Neuron (in vitro differentiated cells): ENCODE measurements around the gene PHEX.

Source experiments
- H2AFZ ChIP-seq: one replicate; pipeline ENCODE4 v1.6.1; 2013; ENCODE audit warnings: low read depth, mild to moderate bottlenecking, inconsistent platforms, low read length, moderate library complexity
- H3K27me3 ChIP-seq: one replicate; pipeline ENCODE4 v1.6.1; 2013; ENCODE audit warnings: low read length; ENCODE audit not compliant: insufficient read depth
- H3K36me3 ChIP-seq: one replicate; pipeline ENCODE4 v1.6.1; 2013; ENCODE audit warnings: low read length; ENCODE audit not compliant: insufficient read depth
- H3K4me1 ChIP-seq: one replicate; pipeline ENCODE4 v1.6.1; 2013; ENCODE audit warnings: low read length; ENCODE audit not compliant: insufficient read depth
- H3K4me3 ChIP-seq: 2 replicates; pipeline ENCODE4 v1.5.1; 2013; ENCODE audit warnings: mild to moderate bottlenecking, low read length, moderate library complexity
- H3K9me3 ChIP-seq: one replicate; pipeline ENCODE4 v1.6.1; 2013; ENCODE audit warnings: low read length

PHEX gene

GRCh38 chrX:22053481-22053880 is 21.4 kb downstream of the PHEX start:
- Histone ChIP-seq H3K27me3 (no peaks in the 10 kb centered on the region), H3K9me3 (no peaks in the 10 kb centered on the region), H2AFZ (no peak overlapping the region), H3K4me3 (no peak overlapping the region), H3K4me1 (no peaks in the 10 kb centered on the region), H3K36me3 (no peaks in the 10 kb centered on the region)

DNA sequence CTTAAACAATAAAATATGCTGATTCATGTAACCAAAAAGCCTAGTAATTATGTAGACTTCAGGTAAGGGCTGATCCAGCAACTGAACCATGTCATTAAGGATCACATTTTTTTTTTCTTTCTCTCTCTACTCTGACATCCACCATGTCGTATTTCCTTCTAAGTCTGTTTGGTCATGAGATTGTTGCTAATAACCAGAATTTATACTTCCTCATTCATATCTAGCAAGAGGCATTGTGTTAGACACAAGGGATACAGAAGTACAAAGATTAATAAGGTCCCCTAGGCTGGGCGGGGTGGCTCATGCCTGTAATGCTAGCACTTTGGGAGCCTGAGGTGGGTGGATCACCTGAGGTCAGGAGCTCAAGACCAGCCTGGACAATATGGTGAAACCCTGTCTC is 24.1 kb downstream of the PHEX start:
- H3K4me3 ChIP-seq, result no peak overlapping the region

GRCh38 chrX:22057667-22058066 is 25.5 kb downstream of the PHEX start:
- Histone ChIP-seq H3K9me3 (no peaks in the 10 kb centered on the region), H3K4me1 (no peaks in the 10 kb centered on the region), H3K4me3 (no peak overlapping the region), H3K36me3 (no peaks in the 10 kb centered on the region), H2AFZ (no peak overlapping the region), H3K27me3 (no peaks in the 10 kb centered on the region)

More for the DNA sequence above, 24.1 kb downstream of the PHEX start:
- Histone ChIP-seq H3K4me1 (no peaks in the 10 kb centered on the region), H3K27me3 (no peaks in the 10 kb centered on the region), H3K36me3 (no peaks in the 10 kb centered on the region), H2AFZ (no peak overlapping the region), H3K9me3 (no peaks in the 10 kb centered on the region)

- Histone ChIP-seq H3K27me3 (no peaks in the 10 kb centered on the region), H3K4me1 (peaks cover 3% of the 10 kb centered on the region), H3K9me3 (no peaks in the 10 kb centered on the region), H3K36me3 (no peaks in the 10 kb centered on the region), H3K4me3 (no peak overlapping the region), H2AFZ (no peak overlapping the region)
Measured at GRCh38 chrX:22059775-22060174, 27.6 kb downstream of the PHEX start.

DNA sequence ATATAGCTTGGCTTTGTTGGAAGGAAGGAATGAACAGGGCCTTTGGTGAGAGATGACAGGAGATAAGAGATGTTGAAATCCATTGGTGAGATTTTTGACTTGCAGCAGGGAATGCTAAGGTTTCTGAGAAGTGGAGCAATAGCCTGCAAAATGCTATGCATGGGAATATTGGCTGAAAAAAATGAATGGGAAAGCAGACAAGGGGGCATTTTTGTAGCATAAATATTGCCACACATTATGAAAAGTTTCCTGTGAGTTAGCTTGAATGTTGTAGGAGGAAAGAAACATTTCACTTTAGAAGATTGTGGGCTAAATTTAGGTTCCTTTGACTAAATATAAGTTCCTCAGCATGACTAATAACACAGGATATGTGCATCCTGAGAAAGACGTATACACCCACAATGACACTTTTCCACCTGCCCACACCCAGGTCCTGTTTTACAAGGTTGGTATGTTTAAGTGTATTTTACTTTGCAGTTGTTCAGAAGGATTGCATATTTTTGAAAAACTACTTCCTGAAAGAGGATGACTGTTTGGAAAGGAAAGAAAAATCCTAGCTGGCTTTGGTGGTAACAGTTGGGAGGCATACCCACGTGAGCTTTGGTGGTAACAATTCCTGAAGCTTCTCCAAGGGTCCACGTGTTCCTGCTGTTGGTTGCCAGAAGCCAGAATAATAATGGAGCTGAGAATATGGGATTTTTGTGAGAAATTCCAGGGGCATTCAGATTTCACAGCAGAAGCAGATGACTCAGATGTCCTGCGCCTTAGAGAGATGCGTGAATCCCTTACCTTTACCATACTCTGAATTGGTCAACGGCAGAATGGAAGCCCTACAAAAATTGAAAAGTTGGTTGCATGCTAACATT is 28.5 kb downstream of the PHEX start:
- peaks cover 3% of the 10 kb centered on the region for H3K4me1 ChIP-seq
- no peaks in the 10 kb centered on the region for H3K27me3 ChIP-seq
- H3K9me3 ChIP-seq, result no peaks in the 10 kb centered on the region
- H2AFZ ChIP-seq, result no peak overlapping the region
- no peak overlapping the region for H3K4me3 ChIP-seq
- H3K36me3 ChIP-seq, result no peaks in the 10 kb centered on the region

GRCh38 chrX:22063284-22063683 is 31.2 kb downstream of the PHEX start:
- H3K4me3 ChIP-seq, result no peak overlapping the region
- no peaks in the 10 kb centered on the region for H3K36me3 ChIP-seq
- no peaks in the 10 kb centered on the region for H3K27me3 ChIP-seq
- peaks cover 3% of the 10 kb centered on the region for H3K4me1 ChIP-seq
- H2AFZ ChIP-seq, result no peak overlapping the region
- no peaks in the 10 kb centered on the region for H3K9me3 ChIP-seq

- H3K36me3 ChIP-seq, result no peaks in the 10 kb centered on the region
- H3K27me3 ChIP-seq, result no peaks in the 10 kb centered on the region
- no peak overlapping the region for H3K4me3 ChIP-seq
- H3K9me3 ChIP-seq, result no peaks in the 10 kb centered on the region
- H3K4me1 ChIP-seq, result no peaks in the 10 kb centered on the region
- no peak overlapping the region for H2AFZ ChIP-seq
Measured at GRCh38 chrX:22069586-22069985, 37.5 kb downstream of the PHEX start.

DNA sequence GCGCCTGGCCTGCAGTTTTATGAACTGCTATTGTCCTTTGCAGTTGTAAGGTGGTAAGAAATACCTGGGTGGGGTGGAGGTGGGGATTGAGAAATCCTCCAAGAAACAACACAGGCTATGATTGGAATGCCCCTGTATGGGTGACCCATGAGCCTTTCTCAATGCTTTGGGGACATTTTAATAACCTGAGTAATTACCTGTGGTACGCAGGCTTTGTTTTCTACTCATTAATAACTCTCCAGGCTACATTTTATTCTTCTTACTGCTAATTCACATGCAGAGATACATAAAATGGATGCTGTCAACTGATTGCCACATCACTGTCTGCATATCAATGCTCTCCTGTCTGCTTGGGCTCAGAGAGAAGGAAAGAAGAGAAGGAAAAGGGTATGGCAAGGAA is 41.8 kb downstream of the PHEX start:
- no peak overlapping the region for H3K4me3 ChIP-seq
- no peaks in the 10 kb centered on the region for H3K4me1 ChIP-seq
- H3K9me3 ChIP-seq, result no peaks in the 10 kb centered on the region
- no peaks in the 10 kb centered on the region for H3K27me3 ChIP-seq
- H2AFZ ChIP-seq, result no peak overlapping the region
- no peaks in the 10 kb centered on the region for H3K36me3 ChIP-seq

DNA sequence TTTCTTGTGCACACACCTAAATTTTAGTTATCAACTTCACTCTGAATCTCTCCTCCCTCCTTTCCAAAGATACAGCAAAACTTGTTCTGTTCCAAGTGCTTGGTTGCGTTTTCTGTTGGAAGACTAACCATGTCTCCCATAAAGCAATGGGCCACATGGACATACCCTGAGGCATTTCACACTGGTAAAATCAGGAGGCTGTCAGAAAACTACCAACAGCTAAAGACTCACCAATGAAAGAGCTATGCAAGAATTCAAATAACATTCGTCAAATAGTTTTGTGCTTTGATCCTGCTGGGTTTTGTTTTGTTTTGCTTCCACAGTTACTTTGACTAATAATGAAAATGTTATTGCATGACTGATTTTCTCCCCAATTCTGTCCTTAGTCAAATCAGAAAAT is 46.0 kb downstream of the PHEX start:
- no peak overlapping the region for H3K4me3 ChIP-seq
- H3K9me3 ChIP-seq, result no peaks in the 10 kb centered on the region
- no peaks in the 10 kb centered on the region for H3K27me3 ChIP-seq
- H3K4me1 ChIP-seq, result no peaks in the 10 kb centered on the region
- no peaks in the 10 kb centered on the region for H3K36me3 ChIP-seq
- H2AFZ ChIP-seq, result no peak overlapping the region

GRCh38 chrX:22081475-22082092 is 49.5 kb downstream of the PHEX start:
- no peaks in the 10 kb centered on the region for H3K36me3 ChIP-seq
- H3K27me3 ChIP-seq, result no peaks in the 10 kb centered on the region
- H3K4me3 ChIP-seq, result no peak overlapping the region
- H2AFZ ChIP-seq, result no peak overlapping the region
- no peaks in the 10 kb centered on the region for H3K9me3 ChIP-seq
- H3K4me1 ChIP-seq, result no peaks in the 10 kb centered on the region

- H3K4me1 ChIP-seq, result no peaks in the 10 kb centered on the region
Measured at GRCh38 chrX:22086003-22086402, 53.9 kb downstream of the PHEX start.

GRCh38 chrX:22087011-22087557 is 55.0 kb downstream of the PHEX start:
- Histone ChIP-seq H2AFZ (no peak overlapping the region), H3K27me3 (no peaks in the 10 kb centered on the region), H3K4me1 (no peaks in the 10 kb centered on the region), H3K9me3 (no peaks in the 10 kb centered on the region), H3K4me3 (no peak overlapping the region), H3K36me3 (no peaks in the 10 kb centered on the region)

More at GRCh38 chrX:22086003-22086402, 53.9 kb downstream of the PHEX start:
- H3K36me3 ChIP-seq, result no peaks in the 10 kb centered on the region
- H3K9me3 ChIP-seq, result no peaks in the 10 kb centered on the region
- H3K27me3 ChIP-seq, result no peaks in the 10 kb centered on the region
- no peak overlapping the region for H2AFZ ChIP-seq
- H3K4me3 ChIP-seq, result no peak overlapping the region

- Histone ChIP-seq H3K9me3 (no peaks in the 10 kb centered on the region), H3K36me3 (no peaks in the 10 kb centered on the region), H2AFZ (no peak overlapping the region), H3K27me3 (no peaks in the 10 kb centered on the region), H3K4me1 (no peaks in the 10 kb centered on the region), H3K4me3 (no peak overlapping the region)
Measured at GRCh38 chrX:22088326-22088725, 56.2 kb downstream of the PHEX start.
